ENCODE results near the gene FAM131C.

The FAM131C gene

DNA sequence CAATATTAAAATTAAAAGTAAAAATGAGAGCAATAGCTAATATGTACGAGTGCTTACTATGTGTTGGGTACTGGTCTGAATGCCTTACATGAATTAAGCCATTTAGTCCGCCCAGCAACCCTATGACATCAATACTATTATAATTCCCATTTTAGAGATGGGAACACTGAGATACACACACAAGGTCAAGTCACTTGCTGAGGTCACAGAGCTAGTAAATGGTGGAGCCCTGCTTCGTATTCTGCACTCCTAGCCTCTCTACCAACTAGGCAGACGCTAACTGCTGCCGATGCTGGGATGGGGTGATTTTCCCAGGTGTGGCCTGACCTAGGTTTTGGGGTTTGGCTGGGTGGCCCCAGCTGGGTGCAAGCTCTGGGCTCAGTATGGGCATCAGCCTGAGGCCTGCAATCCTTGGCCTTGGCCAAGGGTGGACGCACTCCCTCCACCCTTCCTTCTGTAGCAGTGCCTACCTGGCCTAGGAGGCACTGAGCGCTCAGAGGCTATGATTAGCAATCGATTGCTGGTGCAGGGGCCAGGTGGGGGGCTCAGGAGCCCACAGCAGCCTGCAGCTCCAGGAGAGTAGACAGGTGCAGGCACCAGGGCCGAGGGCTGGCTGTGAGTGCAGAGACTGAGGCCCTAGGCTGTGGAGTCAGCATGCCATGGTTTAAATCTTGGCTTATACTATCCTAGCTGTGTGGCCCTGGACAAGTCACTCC lies 2.7 kb downstream of the FAM131C start:
- TF ChIP-seq CTCF (IDR thresholded peaks at IDR 0.05; ENCODE audit: insufficient read depth, missing control alignments), result no peak

GRCh38 chr1:16068356-16069270 lies 4.8 kb downstream of the FAM131C start:
- DNase-seq (ENCODE audit: insufficient read length, low spot score), result no peak
- FAIRE-seq, result no peak
- no peak for TF ChIP-seq CTCF (IDR thresholded peaks at IDR 0.05; ENCODE audit: insufficient read depth, missing control alignments)

More for the DNA sequence above, 2.7 kb downstream of the FAM131C start:
- no peak for FAIRE-seq
- DNase-seq (ENCODE audit: insufficient read length, low spot score), result no peak

DNA sequence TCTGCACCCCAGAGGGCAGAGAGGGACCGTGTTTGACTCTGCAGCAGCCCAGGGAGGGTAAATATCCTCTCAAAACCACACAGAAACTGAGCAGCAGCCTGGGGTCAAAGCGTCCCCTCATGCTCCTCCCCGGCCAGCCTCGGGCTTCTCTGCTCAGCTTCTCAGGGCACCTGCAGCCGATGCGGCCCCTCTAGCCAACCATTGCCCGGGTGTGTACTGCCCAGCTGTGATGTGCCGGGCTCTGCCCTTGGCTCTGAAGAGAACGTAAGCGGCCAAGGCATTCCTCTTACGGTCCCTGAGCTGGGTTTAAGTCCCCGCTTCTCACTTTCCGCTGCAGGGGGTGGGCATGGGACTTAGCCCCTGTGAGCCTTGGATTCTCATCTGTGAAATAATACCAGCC lies 5.5 kb downstream of the FAM131C start:
- DNase-seq (ENCODE audit: insufficient read length, low spot score) (no peak), FAIRE-seq (no peak)
- TF ChIP-seq CTCF (IDR thresholded peaks at IDR 0.05; ENCODE audit: insufficient read depth, missing control alignments), result no peak

GRCh38 chr1:16067127-16067768 lies 6.2 kb downstream of the FAM131C start:
- FAIRE-seq (no peak), DNase-seq (ENCODE audit: insufficient read length, low spot score) (no peak)
- TF ChIP-seq CTCF (IDR thresholded peaks at IDR 0.05; ENCODE audit: insufficient read depth, missing control alignments), result no peak

- no peak for DNase-seq (ENCODE audit: insufficient read length, low spot score)
- no peak for TF ChIP-seq CTCF (IDR thresholded peaks at IDR 0.05; ENCODE audit: insufficient read depth, missing control alignments)
- FAIRE-seq, result no peak
Measured at GRCh38 chr1:16066245-16066644, 7.2 kb downstream of the FAM131C start.

- no peak for TF ChIP-seq CTCF (IDR thresholded peaks at IDR 0.05; ENCODE audit: insufficient read depth, missing control alignments)
- no peak for DNase-seq (ENCODE audit: insufficient read length, low spot score)
- FAIRE-seq, result no peak
Measured at GRCh38 chr1:16065269-16065576, 8.2 kb downstream of the FAM131C start.
